ENCODE data around the gene TDRD12. TPM values are rescaled to one million over a fixed set of nuclear protein-coding genes. Genes with fewer than 3 reads are reported as not detected.

TDRD12 gene
- total RNA-seq, 1 donor from 2014 or later, result 1.6 TPM

Small RNA genes within 50 kb of the gene (small RNA-seq; reads per million reads assigned to genes)
- gene RN7SKP22, result not detected

Other genes with a start within 250 kb of the TDRD12 start
- 37.1 TPM for gene PDCD5, start 138.6 kb upstream of the TDRD12 start, total RNA-seq
- 19.3 TPM for gene ANKRD27, start 44.6 kb upstream of the TDRD12 start, total RNA-seq
- 0.52 TPM for gene RGS9BP, start 43.9 kb upstream of the TDRD12 start, total RNA-seq
- 6.3 TPM for gene NUDT19, start 27.9 kb upstream of the TDRD12 start, total RNA-seq
- 1.0 TPM for gene SLC7A9, start 150.0 kb downstream of the TDRD12 start, total RNA-seq

All from skeletal muscle tissue (tissue), 2 donors.